GM23248 (cell line): ENCODE data around the gene HRNR. TPM values are rescaled to one million over a fixed set of nuclear protein-coding genes. Genes with fewer than 3 reads are reported as not detected.

ENCODE experiments used
- DNase-seq: peaks from one replicate; pipeline ENCODE4 v3.0.0-alpha.2; 2015
- H2AFZ ChIP-seq: fragments of 200-600 bp; sonication (generic); 2 replicates; pipeline ENCODE4 v1.6.1; 2016; ENCODE audit warnings: antibody characterized with exemption
- H3F3A ChIP-seq: fragments of 200-600 bp; sonication (generic); 2 replicates; pipeline ENCODE4 v1.6.1; 2016; ENCODE audit warnings: mild to moderate bottlenecking, antibody characterized with exemption, mixed run types; ENCODE audit not compliant: insufficient read depth
- H3K27ac ChIP-seq: fragments of 200-600 bp; sonication (generic); 2 replicates; pipeline ENCODE4 v1.5.1; 2016; ENCODE audit warnings: mild to moderate bottlenecking
- H3K27me3 ChIP-seq: fragments of 200-600 bp; sonication (generic); replicated peaks from 2 replicates; pipeline ENCODE4 v1.6.1; 2016; ENCODE audit warnings: mild to moderate bottlenecking; ENCODE audit not compliant: insufficient read depth
- H3K36me3 ChIP-seq: fragments of 200-600 bp; sonication (generic); 2 replicates; pipeline ENCODE4 v1.6.1; 2016; ENCODE audit warnings: low read depth, mild to moderate bottlenecking
- H3K4me1 ChIP-seq: fragments of 200-600 bp; sonication (generic); 2 replicates; pipeline ENCODE4 v1.6.1; 2016; ENCODE audit warnings: mild to moderate bottlenecking; ENCODE audit not compliant: insufficient read depth
- H3K4me2 ChIP-seq: fragments of 200-600 bp; sonication (generic); one replicate; pipeline ENCODE4 v1.6.1; 2016; ENCODE audit warnings: mild to moderate bottlenecking; ENCODE audit not compliant: unreplicated experiment
- H3K4me3 ChIP-seq: fragments of 200-600 bp; sonication (generic); 2 replicates; pipeline ENCODE4 v1.5.1; 2016; ENCODE audit warnings: mild to moderate bottlenecking
- H3K79me2 ChIP-seq: fragments of 200-600 bp; sonication (generic); 2 replicates; pipeline ENCODE4 v1.6.1; 2016; ENCODE audit warnings: mild to moderate bottlenecking; ENCODE audit not compliant: insufficient read depth
- H3K9ac ChIP-seq: fragments of 200-600 bp; sonication (generic); 2 replicates; pipeline ENCODE4 v1.6.1; 2016; ENCODE audit warnings: mild to moderate bottlenecking
- H3K9me2 ChIP-seq: fragments of 200-600 bp; sonication (generic); 2 replicates; pipeline ENCODE4 v1.6.1; 2016; ENCODE audit warnings: mixed run types, mild to moderate bottlenecking, moderate library complexity; ENCODE audit not compliant: insufficient read depth
- H3K9me3 ChIP-seq: fragments of 200-600 bp; sonication (generic); one replicate; pipeline ENCODE4 v1.6.1; 2017; ENCODE audit warnings: low read depth
- H4K20me1 ChIP-seq: fragments of 200-600 bp; sonication (generic); 2 replicates; pipeline ENCODE4 v1.6.0; 2016; ENCODE audit not compliant: insufficient read depth
- EZH2 ChIP-seq: fragments of 200-600 bp; sonication (generic); IDR thresholded peaks from 2 replicates; pipeline ENCODE4 v1.6.1; 2018; ENCODE audit warnings: antibody characterized with exemption, mild to moderate bottlenecking; ENCODE audit not compliant: insufficient read depth, poor library complexity, severe bottlenecking
- EZH2phosphoT487 ChIP-seq: fragments of 200-600 bp; sonication (generic); IDR thresholded peaks from 2 replicates; pipeline ENCODE4 v1.6.1; 2018; ENCODE audit warnings: antibody characterized with exemption, moderate library complexity, mild to moderate bottlenecking, low read depth; ENCODE audit not compliant: insufficient read depth
- WGBS, 2 experiments: methylation state at CpG; one replicate each; pipeline ENCODE4 v1.1.6; 2015 to 2017; ENCODE audit warnings: low lambda C conversion rate in 2 of 2, low coverage in 1 of 2; ENCODE audit errors: missing lambda C conversion rate in 2 of 2; 5-methylcytosine and 5-hydroxymethylcytosine counted together
- in situ Hi-C: fragments of 300-500 bp; cut with MboI; formaldehyde crosslinking; loops from 2 replicates; pipeline ENCODE4 v1.15.0; 2020
- polyA plus RNA-seq: library from polyadenylated mRNA; unstranded; fragments of >200 nt; fragmentation: Nextera tagmentation; extraction: Ambion mirVana; gene quantifications from 2 replicates; pipeline ENCODE4 v1.2.1, GENCODE V29; 2016
- total RNA-seq: library from RNA; depleted of rRNA; stranded (reverse); fragments of >200 nt; shearing (Covaris generic); gene quantifications from 2 replicates; pipeline ENCODE4 v1.2.3, GENCODE V29; 2014; rRNA removed

The HRNR gene
- total and polyA plus RNA-seq, 2 experiments from 2014 or later: 0.05 TPM; not detected in 1

- Histone ChIP-seq H3K4me1 (peaks cover 28% of the 10 kb centered on the region), H3K79me2 (no peaks in the 10 kb centered on the region), H4K20me1 (no peaks in the 10 kb centered on the region), H3K9me2 (no peaks in the 10 kb centered on the region), H3K9me3 (no peaks in the 10 kb centered on the region), H3K4me3 (no peak overlapping the region), H3K36me3 (no peaks in the 10 kb centered on the region), H3K4me2 (no peak overlapping the region), H3K27me3 (peaks cover 19% of the 10 kb centered on the region), H3F3A (peaks cover 6% of the 10 kb centered on the region), H3K27ac (no peak overlapping the region), H2AFZ (no peak overlapping the region), H3K9ac (no peak overlapping the region)
- in situ Hi-C loops: no loop called here
- no peak for DNase-seq
- 25% methylated on average over 1 of the region's 1 CpG for WGBS, 2 experiments
- TF ChIP-seq EZH2phosphoT487 (no peak), EZH2 (no peak)
These were observed 57.0 kb downstream of the HRNR start for GRCh38 chr1:152166966-152167365.

- Histone ChIP-seq H3K27ac (no peak overlapping the region), H3K9me3 (no peaks in the 10 kb centered on the region), H3K4me3 (no peak overlapping the region), H3K9me2 (no peaks in the 10 kb centered on the region), H3K79me2 (no peaks in the 10 kb centered on the region), H2AFZ (no peak overlapping the region), H3K4me2 (no peak overlapping the region), H3K36me3 (no peaks in the 10 kb centered on the region), H3K4me1 (peaks cover 28% of the 10 kb centered on the region), H4K20me1 (no peaks in the 10 kb centered on the region), H3F3A (peaks cover 6% of the 10 kb centered on the region), H3K9ac (no peak overlapping the region), H3K27me3 (peaks cover 15% of the 10 kb centered on the region)
- 93 to 94% methylated on average over 4 of the region's 4 CpGs for WGBS, 2 experiments
- no peak for DNase-seq
- no peak for TF ChIP-seq EZH2phosphoT487
- TF ChIP-seq EZH2: no peak
- in situ Hi-C loops: no loop called here
These were observed 58.5 kb downstream of the HRNR start for GRCh38 chr1:152165286-152166077.

DNA sequence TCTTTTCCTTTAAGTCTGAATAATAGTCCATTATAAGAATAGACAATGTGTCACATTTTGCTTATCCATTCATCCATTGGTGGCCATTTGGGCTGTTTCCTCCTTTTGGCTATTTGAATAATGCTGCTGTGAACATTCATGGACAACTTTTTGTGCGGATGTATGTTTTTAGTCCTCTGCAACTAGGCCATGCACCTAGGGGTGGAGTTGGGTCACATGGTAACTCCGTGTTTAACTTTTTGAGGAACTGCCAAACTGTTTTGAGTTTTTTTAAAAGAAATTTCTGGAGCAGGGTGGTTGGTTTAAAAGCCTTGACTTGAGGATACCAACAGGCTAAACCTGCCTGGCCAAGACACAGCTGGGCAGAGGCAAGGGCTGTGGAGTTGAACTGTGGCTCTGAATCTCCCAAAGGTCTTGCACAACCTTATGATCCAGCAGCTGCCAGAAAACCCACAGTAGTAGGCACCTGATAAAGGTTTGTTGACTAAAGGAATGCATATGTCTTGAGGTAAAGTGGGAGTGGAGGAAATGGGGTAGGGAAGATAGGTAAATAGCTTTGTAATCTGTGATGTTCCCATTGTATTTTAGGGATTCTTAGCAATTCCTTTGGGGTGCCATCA is 59.4 kb downstream of the HRNR start:
- 67 to 76% methylated on average over 2 of the region's 2 CpGs for WGBS, 2 experiments
- TF ChIP-seq EZH2phosphoT487 (no peak), EZH2 (no peak)
- Histone ChIP-seq H3K9me2 (no peaks in the 10 kb centered on the region), H2AFZ (no peak overlapping the region), H4K20me1 (no peaks in the 10 kb centered on the region), H3K9ac (no peak overlapping the region), H3K79me2 (no peaks in the 10 kb centered on the region), H3K4me3 (no peak overlapping the region), H3K27ac (no peak overlapping the region), H3K27me3 (peaks cover 15% of the 10 kb centered on the region), H3K9me3 (no peaks in the 10 kb centered on the region), H3K4me1 (peaks cover 28% of the 10 kb centered on the region), H3F3A (peaks cover 6% of the 10 kb centered on the region), H3K36me3 (no peaks in the 10 kb centered on the region), H3K4me2 (no peak overlapping the region)
- DNase-seq: no peak
- in situ Hi-C loops: no loop called here

DNA sequence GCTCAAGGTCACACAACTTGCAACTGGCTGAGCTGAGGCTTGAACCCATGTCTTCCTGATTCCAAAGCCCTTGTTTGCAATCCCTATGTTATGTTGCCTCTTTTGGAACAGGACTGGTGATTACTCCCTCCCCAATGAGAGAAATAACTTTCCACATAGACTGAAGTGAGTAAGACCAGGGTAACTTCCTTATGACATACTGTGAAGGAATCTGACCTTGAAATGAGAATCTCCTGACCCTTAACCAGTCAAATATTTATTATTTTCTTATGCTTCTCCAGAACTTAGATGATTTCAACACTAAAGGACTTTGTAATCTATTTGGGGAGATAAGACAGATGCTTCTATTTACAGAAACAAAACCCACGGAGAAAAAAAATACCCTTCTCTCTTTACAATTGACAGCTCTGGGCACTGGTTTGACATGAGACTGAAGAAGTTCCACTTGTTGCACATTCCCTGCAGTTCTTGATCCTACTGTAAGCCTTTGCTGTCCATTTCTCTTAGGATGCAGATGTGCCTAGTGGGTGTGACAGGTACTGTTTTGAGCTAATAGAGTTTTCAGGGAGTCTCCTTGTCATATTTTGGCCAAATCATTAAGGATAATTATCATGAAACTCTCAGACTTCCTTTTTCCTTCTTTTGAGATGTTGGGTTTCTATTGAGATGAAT is 61.1 kb downstream of the HRNR start:
- H3K79me2 ChIP-seq: no peaks in the 10 kb centered on the region
- H3K9ac ChIP-seq: no peak overlapping the region
- peaks cover 8% of the 10 kb centered on the region; the same call in 1 of the 2 replicates for H3K27me3 ChIP-seq
- H3K9me3 ChIP-seq: no peaks in the 10 kb centered on the region
- H3F3A ChIP-seq: peaks cover 6% of the 10 kb centered on the region
- no peaks in the 10 kb centered on the region for H3K36me3 ChIP-seq
- H3K4me2 ChIP-seq: peak overlapping the region; percentile 68
- in situ Hi-C loops: no loop called here
- H3K27ac ChIP-seq: peak overlapping the region; percentile 44
- peaks cover 19% of the 10 kb centered on the region for H3K4me1 ChIP-seq
- DNase-seq: peak; percentile 92
- 0 to 3% methylated on average over 1 of the region's 1 CpG for WGBS, 2 experiments
- H4K20me1 ChIP-seq: no peaks in the 10 kb centered on the region
- TF ChIP-seq EZH2phosphoT487 (no peak), EZH2 (no peak)
- no peaks in the 10 kb centered on the region for H3K9me2 ChIP-seq
- H3K4me3 ChIP-seq: no peak overlapping the region
- H2AFZ ChIP-seq: no peak overlapping the region

Other genes with a start within 250 kb of the HRNR start
- gene S100A10, start 230.3 kb downstream of the HRNR start, total RNA-seq: 60.5 and 60.7 TPM in 2 replicates
- 1,024 and 1,043 TPM in 2 replicates for gene S100A10, start 230.3 kb downstream of the HRNR start, polyA plus RNA-seq
- gene S100A11, start 187.2 kb downstream of the HRNR start, total RNA-seq: 460 and 612 TPM in 2 replicates
- 4,050 and 4,052 TPM in 2 replicates for gene S100A11, start 187.2 kb downstream of the HRNR start, polyA plus RNA-seq
- gene TCHHL1, start 135.1 kb downstream of the HRNR start, total RNA-seq: not detected in 2 replicates
- gene TCHHL1, start 135.1 kb downstream of the HRNR start, polyA plus RNA-seq: not detected in 2 replicates
- gene TCHH, start 108.7 kb downstream of the HRNR start, total RNA-seq: 0.22 TPM in 1 of 2 replicates, not detected in the other
- 0.08 and 0.11 TPM in 2 replicates for gene TCHH, start 108.7 kb downstream of the HRNR start, polyA plus RNA-seq
- not detected in 2 replicates for gene RPTN, start 65.0 kb downstream of the HRNR start, total RNA-seq
- gene RPTN, start 65.0 kb downstream of the HRNR start, polyA plus RNA-seq: 0.05 TPM in 1 of 2 replicates, not detected in the other
- gene FLG, start 101.0 kb upstream of the HRNR start, total RNA-seq: 2.9 and 3.0 TPM in 2 replicates
- 1.6 and 1.7 TPM in 2 replicates for gene FLG, start 101.0 kb upstream of the HRNR start, polyA plus RNA-seq
- not detected in 2 replicates for gene FLG2, start 135.8 kb upstream of the HRNR start, total RNA-seq
- gene FLG2, start 135.8 kb upstream of the HRNR start, polyA plus RNA-seq: not detected in 2 replicates
- not detected in 2 replicates for gene CRNN, start 190.1 kb upstream of the HRNR start, total RNA-seq
- gene CRNN, start 190.1 kb upstream of the HRNR start, polyA plus RNA-seq: not detected in 2 replicates